GM18505 (cell line): ENCODE measurements around the gene CIB4.

ENCODE experiments used
- ATAC-seq: cut with Tn5 transposase; IDR thresholded peaks from one replicate; pipeline ENCODE4 v1.9.1; 2021; ENCODE audit not compliant: unreplicated experiment
- POLR2A ChIP-seq: IDR thresholded peaks from 4 replicates; pipeline ENCODE4 v1.6.1; 2011; ENCODE audit warnings: borderline replicate concordance; ENCODE audit not compliant: insufficient read depth, insufficient read length; ENCODE audit errors: extremely low read depth

CIB4 gene

GRCh38 chr2:26534098-26534864, 106.9 kb downstream of the CIB4 start:
- TF ChIP-seq POLR2A: no peak
- no peak for ATAC-seq

GRCh38 chr2:26533661-26534060, 107.5 kb downstream of the CIB4 start:
- no peak for TF ChIP-seq POLR2A
- ATAC-seq: no peak

- no peak for ATAC-seq
- no peak for TF ChIP-seq POLR2A
Measured at GRCh38 chr2:26532301-26533250, 108.6 kb downstream of the CIB4 start.
